HAP-1 (cell line): ENCODE data around the gene ITPR2.
"Not testable (repeated sequence)": the region's sequence is repeated elsewhere in the genome, so short reads cannot be mapped to it uniquely, and the experiment has no call there.

Experiments
- DNase-seq, 2 experiments: peaks; one replicate each; pipeline ENCODE4 v3.0.0-alpha.2; 2016 to 2020; ENCODE audit warnings: low spot score in 2 of 2
- H3K27me3 ChIP-seq: fragments of 250-450 bp; sonication (Bioruptor Pico); 2 replicates; pipeline ENCODE4 v1.5.1; 2020; ENCODE audit warnings: low read depth, mild to moderate bottlenecking, moderate library complexity
- H3K36me3 ChIP-seq: fragments of 250-450 bp; sonication (Bioruptor Pico); replicated peaks from 2 replicates; pipeline ENCODE4 v1.5.1; 2020; ENCODE audit warnings: mild to moderate bottlenecking
- H3K4me1 ChIP-seq: fragments of 250-450 bp; sonication (Bioruptor Pico); 2 replicates; pipeline ENCODE4 v1.5.1; 2020; ENCODE audit warnings: mild to moderate bottlenecking
- H3K4me3 ChIP-seq: fragments of 250-450 bp; sonication (Bioruptor Pico); 2 replicates; pipeline ENCODE4 v1.5.1; 2020; ENCODE audit warnings: mild to moderate bottlenecking, moderate library complexity
- H3K9me3 ChIP-seq: fragments of 250-450 bp; sonication (Bioruptor Pico); 2 replicates; pipeline ENCODE4 v1.5.1; 2020; ENCODE audit warnings: mild to moderate bottlenecking, moderate library complexity
- in situ Hi-C: fragments of 300-500 bp; cut with MboI; formaldehyde crosslinking; loops from 3 replicates; pipeline ENCODE4 v1.14.3; 2020; ENCODE audit warnings: low sequenced_read_pairs, inconsistent platforms, mixed read lengths

Gene ITPR2

DNA sequence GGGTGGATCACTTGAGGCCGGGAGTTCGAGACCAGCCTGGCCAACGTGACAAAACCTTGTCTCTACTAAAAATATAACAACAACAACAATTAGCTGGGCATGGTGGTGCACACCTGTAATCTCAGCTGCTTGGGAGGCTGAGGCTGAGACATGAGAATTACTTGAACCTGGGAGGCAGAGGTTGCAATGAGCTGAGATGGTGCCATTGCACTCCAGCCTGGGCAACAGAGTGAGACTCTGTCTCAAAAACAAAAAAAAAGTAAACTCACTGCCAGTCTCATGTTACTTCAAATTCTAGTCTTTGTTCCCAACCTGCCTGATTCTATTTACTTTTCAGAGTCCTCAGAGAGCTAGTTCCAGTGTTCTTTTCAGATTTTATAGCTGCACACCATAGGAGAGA lies 29.8 kb upstream of the ITPR2 start:
- H3K27me3 ChIP-seq, in situ Hi-C loops, H3K4me1 ChIP-seq, H3K36me3 ChIP-seq, H3K9me3 ChIP-seq, DNase-seq, H3K4me3 ChIP-seq: not testable (repeated sequence)

DNA sequence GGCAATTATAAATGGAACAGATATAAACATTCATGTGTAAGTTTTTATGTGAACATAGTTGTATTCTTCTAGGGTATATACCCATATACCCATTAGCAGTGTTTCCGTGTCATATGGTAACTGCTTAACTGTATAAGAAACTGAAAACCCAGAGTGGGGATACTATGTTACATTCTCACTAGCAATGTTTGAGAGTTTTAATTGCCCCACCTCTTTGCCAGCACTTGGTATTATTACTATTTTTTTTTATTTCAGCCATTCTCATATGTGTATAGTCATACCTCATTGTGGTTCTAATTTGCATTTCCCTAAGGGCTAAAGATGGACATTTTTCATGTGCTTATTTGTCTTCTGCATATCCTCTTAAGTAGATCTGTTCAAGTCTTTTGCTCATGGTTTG lies 28.7 kb upstream of the ITPR2 start:
- no peak for DNase-seq
- Histone ChIP-seq H3K36me3 (no peaks in the 10 kb centered on the region), H3K4me1 (peaks cover 10% of the 10 kb centered on the region), H3K27me3 (no peaks in the 10 kb centered on the region), H3K9me3 (no peaks in the 10 kb centered on the region), H3K4me3 (no peak overlapping the region)
- in situ Hi-C loops, result no loop called here

DNA sequence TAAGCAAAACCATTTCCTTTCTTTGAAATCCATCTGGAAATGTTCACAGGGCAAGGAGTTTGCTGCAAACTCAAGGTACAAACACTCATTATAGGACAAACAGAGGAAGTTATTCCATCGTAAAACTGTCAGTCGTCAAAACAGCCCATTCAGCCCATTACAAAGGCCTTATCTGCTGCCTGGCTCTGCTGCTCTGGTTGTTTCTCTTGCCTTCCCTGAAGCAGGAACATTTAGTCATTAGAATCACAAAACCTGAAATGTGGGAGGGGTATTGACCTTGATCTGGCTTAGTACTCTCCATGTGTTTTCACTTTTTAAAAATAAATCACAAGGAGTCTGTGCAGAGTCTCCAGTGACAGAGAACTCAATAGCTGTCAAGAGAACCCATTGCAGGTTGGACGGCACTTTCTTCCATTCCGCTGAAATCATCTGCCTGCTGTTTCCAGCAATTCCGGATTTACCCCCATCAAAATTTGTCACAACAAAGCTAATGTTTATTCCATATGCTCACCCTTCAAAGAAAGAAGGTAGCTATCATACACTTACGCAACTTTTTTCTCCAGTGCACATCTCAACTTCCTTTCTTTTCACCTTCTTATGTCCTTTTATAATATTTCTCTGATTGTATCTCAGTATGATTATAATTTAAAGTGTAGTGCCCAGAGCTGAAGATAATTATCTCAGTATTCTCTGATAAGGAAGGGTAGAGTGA lies 24.6 kb upstream of the ITPR2 start:
- Histone ChIP-seq H3K4me3 (no peak overlapping the region), H3K36me3 (no peaks in the 10 kb centered on the region), H3K4me1 (peaks cover 21% of the 10 kb centered on the region), H3K27me3 (0 out of 2 replicates have a peak, but pooled peaks cover 4% of the 10 kb centered on the region), H3K9me3 (no peaks in the 10 kb centered on the region)
- DNase-seq, result peak; percentile 78 to 97
- in situ Hi-C loops, result no loop called here

DNA sequence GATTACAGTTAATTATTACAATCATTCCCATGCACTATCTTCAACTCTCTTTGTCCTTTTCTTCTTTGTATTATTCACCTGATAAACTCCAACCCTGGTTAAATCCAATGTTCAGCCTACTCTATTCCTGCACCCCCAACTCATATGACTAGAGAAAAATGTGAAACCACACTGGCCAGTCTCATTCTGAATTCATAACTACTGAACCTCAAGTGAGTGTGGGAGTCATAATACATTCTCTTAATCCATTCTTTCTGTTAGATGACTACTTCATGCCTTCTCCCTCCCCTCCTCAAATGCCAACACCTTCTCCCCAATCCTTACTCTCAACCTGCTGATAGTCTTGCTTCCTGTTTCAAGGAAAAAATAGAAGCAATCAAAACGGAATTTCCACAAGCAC lies 22.3 kb upstream of the ITPR2 start:
- H3K4me1 ChIP-seq, result peaks cover 21% of the 10 kb centered on the region
- peaks cover 13% of the 10 kb centered on the region for H3K27me3 ChIP-seq
- H3K9me3 ChIP-seq, result no peaks in the 10 kb centered on the region
- DNase-seq, result no peak
- no peak overlapping the region for H3K4me3 ChIP-seq
- in situ Hi-C loops, result no loop called here
- H3K36me3 ChIP-seq, result no peaks in the 10 kb centered on the region

DNA sequence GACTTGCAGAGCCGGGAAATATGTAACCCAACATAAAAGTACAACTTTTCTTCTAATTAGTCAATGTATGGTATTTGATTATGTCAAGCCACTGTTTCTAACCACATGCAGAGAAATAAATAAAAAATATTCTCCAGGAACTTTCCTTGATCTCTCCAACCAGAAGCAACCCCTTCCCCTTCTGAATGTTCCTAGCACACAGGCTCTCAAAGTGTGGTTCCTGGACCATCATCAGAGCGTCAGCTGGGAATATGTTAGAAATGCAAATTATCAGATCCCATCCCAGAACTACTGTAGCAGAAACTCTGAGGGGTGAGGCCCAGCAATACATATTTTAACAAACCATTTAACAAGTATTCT lies 21.0 kb upstream of the ITPR2 start:
- Histone ChIP-seq H3K36me3 (no peaks in the 10 kb centered on the region), H3K4me3 (no peak overlapping the region)
- in situ Hi-C loops, result no loop called here

DNA sequence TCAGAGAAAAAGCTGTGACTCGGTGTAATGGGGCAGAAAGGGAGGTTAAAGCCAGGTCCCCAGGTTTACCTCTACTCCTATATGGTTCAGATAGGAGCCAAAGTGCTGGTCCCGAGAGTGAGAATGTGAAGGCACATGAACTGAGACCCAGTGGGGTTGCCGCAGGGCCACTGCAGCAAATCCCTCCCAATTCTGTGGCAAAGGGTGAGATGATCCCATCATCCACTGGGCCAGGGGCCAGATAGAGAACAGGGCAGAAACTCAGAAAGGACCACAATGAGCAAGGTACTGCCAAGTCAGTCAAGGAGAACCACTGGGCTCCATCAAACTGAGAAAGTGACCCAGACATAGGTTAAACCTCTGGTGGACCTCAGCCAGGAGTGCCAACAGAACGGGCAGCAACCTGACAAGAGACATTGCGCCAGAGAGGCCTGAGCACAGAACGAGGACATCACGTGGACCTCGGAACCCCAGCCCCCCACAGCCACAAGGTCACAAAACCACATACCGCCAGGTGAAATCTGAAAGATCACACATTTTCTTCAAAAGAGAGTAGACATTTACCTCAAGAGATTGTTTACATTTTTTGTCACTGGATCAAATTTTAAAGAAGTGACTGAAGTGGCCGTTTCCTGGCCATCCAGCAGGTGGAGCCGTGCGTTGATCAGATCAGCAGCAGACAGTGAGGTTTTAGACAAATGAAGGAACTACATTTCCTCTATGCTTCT lies 20.5 kb upstream of the ITPR2 start:
- in situ Hi-C loops, result no loop called here
- H3K36me3 ChIP-seq, result no peaks in the 10 kb centered on the region
- H3K4me3 ChIP-seq, result no peak overlapping the region
- peaks cover 27% of the 10 kb centered on the region for H3K27me3 ChIP-seq
- peaks cover 21% of the 10 kb centered on the region for H3K4me1 ChIP-seq
- H3K9me3 ChIP-seq, result no peaks in the 10 kb centered on the region
- peak; percentile 75 to 76 for DNase-seq

More for the DNA sequence above, 21.0 kb upstream of the ITPR2 start:
- no peak for DNase-seq
- Histone ChIP-seq H3K4me1 (peaks cover 21% of the 10 kb centered on the region), H3K9me3 (no peaks in the 10 kb centered on the region), H3K27me3 (peaks cover 24% of the 10 kb centered on the region)

DNA sequence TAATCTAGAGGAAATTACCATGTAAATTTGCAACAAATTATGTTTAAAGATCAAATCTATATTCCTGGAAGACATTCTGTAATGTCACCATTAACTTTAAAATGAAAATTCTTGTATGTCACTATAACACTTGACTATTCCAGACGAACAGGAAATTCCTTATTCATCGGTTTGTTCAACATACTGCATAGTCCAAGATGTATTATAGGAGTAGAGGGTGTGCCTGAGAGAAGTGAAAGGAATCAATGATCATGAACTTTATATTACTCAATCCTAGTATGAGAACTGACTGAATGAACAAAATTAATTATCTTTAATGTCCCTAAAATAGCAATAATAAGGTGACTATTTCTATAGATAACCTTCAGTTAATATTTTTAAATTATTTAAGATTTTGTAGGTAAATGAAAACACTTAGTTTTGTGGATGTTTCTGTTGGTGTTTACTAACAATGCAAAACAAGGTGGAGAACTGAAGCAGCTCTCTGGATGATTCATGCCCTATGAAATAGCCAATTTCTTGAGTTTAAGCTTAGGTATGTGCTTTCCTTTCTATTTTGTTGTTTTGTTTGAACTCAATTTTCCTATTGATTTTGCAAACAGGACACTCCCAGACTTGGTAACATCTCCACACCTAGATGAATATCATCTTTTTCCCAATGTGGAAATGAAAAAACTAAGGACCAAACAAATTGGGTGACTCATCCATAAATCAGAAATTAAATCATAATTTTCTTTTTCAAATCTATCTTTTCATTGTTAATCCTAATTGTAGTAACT lies 18.2 kb upstream of the ITPR2 start:
- H3K9me3 ChIP-seq, result no peaks in the 10 kb centered on the region
- no peak overlapping the region for H3K4me3 ChIP-seq
- H3K27me3 ChIP-seq, result peaks cover 31% of the 10 kb centered on the region
- in situ Hi-C loops, result no loop called here
- H3K4me1 ChIP-seq, result peaks cover 10% of the 10 kb centered on the region; the same call in 1 of the 2 replicates
- H3K36me3 ChIP-seq, result no peaks in the 10 kb centered on the region
- no peak for DNase-seq

DNA sequence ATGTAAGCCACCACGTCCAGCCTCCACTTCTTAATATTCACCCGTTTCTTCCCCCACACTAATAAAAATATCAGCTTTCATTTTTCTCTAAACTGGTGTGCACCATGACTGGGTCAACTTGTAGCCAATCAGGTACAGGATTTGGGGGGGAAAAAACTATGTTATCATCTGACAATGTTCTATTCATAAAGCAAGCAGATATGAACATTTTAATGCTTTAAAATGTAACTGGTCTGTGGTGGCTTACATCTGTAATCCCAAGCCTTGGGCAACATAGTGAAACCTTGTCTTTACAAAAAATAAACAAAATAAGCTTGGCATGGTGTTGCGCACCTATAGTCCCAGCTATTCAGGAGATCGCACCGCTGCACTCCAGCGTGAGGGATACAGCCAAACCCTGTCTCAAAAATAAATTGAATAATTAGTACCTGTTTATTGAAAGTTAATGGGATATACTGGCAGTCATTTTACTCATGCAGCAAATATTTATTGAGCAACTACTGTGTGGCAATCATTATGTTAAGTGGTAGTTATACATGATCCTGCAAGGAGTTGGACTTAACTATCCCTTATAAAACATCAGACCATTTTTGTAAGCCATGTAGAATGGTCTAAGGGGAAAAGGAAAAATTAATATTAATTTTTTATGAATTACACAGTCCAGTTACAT lies 15.3 kb upstream of the ITPR2 start:
- H3K9me3 ChIP-seq, result no peaks in the 10 kb centered on the region
- DNase-seq, result no peak
- no peaks in the 10 kb centered on the region for H3K36me3 ChIP-seq
- H3K4me1 ChIP-seq, result peaks cover 3% of the 10 kb centered on the region; the same call in 1 of the 2 replicates
- H3K4me3 ChIP-seq, result no peak overlapping the region
- in situ Hi-C loops, result no loop called here
- peaks cover 27% of the 10 kb centered on the region for H3K27me3 ChIP-seq

DNA sequence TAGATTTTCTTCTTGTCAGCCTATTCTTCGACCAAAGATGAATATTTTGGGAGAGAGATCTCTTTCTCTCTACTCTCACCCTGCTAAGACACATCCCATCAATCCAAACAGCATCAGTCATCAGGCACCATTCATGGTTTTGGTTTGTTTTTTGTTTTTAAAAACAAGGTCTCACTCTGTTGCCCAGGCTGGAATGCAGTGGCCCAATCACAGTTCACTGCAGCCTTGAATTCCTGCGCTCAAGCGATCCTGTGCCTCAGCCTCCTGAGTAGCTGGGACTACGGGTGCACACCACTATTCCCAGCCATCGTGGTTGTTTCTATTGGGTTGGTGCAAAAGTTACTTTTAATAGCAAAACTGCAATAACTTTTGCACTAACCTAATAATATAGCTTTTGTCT lies 14.4 kb upstream of the ITPR2 start:
- H3K27me3 ChIP-seq, result peaks cover 27% of the 10 kb centered on the region
- no peak for DNase-seq
- no peaks in the 10 kb centered on the region for H3K36me3 ChIP-seq
- no peaks in the 10 kb centered on the region for H3K9me3 ChIP-seq
- in situ Hi-C loops, result no loop called here
- H3K4me1 ChIP-seq, result peaks cover 3% of the 10 kb centered on the region; the same call in 1 of the 2 replicates
- H3K4me3 ChIP-seq, result no peak overlapping the region

DNA sequence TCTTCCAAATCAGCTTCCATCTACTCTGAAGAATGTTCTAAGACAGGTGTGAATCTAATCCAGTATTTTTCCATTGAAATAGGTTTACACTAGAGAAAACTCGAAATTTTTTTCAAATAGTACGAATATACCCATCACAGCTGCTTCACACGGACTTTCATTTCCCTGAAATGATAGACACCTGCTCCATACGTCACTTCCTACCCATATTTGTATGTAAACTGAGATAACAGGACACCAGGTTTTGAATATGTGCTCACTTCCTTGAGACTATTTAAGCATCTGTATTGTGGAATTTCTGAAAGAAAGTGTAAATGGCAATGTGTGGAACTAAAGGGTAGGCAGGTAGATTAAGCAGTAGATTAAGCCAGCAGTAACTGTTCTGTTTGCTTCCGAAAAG lies 13.4 kb upstream of the ITPR2 start:
- in situ Hi-C loops, result no loop called here
- Histone ChIP-seq H3K27me3 (peaks cover 26% of the 10 kb centered on the region), H3K4me3 (no peak overlapping the region), H3K36me3 (no peaks in the 10 kb centered on the region), H3K4me1 (peaks cover 3% of the 10 kb centered on the region; the same call in 1 of the 2 replicates), H3K9me3 (no peaks in the 10 kb centered on the region)
- DNase-seq, result no peak

DNA sequence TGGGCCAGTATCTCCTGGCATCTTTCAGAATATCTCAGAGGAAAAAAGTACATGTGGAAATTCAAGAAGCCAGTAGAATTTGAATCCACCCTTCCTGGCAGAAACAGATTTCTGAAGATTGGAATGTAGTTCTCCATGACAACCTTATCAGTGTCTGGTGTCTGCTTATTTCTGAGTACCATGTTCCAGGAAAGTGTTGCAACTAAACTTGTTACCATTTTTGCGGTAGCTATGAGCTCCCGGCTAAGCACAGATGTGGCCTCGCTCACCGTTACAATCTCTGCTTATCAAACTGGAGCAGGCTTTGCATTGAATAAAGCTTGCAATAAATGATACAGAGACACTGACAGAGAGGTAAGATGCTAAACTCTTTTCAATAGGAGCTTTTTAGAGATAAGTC lies 13.0 kb upstream of the ITPR2 start:
- Histone ChIP-seq H3K36me3 (no peaks in the 10 kb centered on the region), H3K4me3 (no peak overlapping the region), H3K27me3 (peaks cover 22% of the 10 kb centered on the region), H3K9me3 (no peaks in the 10 kb centered on the region), H3K4me1 (peaks cover 3% of the 10 kb centered on the region; the same call in 1 of the 2 replicates)
- in situ Hi-C loops, result no loop called here
- DNase-seq, result no peak

DNA sequence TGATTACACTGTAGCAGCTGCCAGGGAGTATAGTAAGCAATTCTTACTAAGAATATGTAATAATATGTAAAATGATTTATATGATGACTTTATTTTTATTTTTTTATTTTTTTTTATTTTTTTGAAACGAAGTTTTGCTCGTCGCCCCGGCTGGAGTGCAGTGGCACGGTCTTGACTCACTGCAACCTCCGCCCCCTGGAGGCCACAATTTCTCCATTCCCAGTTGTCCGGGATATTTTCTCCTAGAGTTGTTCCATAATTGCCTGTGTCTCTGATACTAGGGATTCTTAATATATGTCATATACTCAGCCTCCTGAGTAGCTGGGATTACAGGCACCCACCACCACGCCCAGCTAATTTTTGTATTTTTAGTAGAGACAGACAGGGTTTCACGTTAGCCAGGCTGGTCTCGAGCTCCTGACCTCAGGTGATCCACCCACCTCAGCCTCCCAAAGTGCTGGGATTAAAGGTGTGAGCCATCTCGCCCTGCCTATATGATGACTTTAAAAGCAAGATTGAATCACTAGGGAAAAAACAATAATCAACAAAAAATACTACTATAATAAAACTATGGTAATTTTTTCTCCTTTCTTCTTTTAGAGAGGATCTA lies 12.2 kb upstream of the ITPR2 start:
- Histone ChIP-seq H3K36me3 (no peaks in the 10 kb centered on the region), H3K4me3 (no peak overlapping the region), H3K9me3 (no peaks in the 10 kb centered on the region), H3K27me3 (peaks cover 16% of the 10 kb centered on the region), H3K4me1 (peaks cover 3% of the 10 kb centered on the region; the same call in 1 of the 2 replicates)
- DNase-seq, result peak; percentile 42 to 80
- in situ Hi-C loops, result no loop called here

DNA sequence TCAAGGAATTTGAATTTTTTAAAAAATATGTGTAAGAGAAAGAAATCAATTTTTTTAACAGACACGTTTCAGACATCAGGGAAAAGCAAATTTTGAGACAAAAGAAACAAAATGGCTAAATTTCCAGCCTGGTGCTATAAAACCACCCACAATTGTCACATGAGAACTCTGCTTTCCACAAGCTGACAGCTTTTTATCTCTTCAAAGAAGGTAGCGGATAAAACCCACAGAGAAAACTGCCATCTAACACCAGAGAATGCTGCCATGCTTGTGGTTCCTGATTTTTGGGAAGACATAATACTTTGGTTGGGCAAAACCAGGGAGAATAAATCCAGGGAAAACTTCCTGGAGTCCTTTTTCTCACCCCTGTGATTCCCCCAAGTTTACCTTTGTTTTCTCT lies 10.3 kb upstream of the ITPR2 start:
- Histone ChIP-seq H3K4me3 (no peak overlapping the region), H3K27me3 (0 out of 2 replicates have a peak, but pooled peaks cover 4% of the 10 kb centered on the region), H3K9me3 (0 out of 2 replicates have a peak, but pooled peaks cover 1% of the 10 kb centered on the region), H3K36me3 (no peaks in the 10 kb centered on the region), H3K4me1 (peaks cover 3% of the 10 kb centered on the region; the same call in 1 of the 2 replicates)
- in situ Hi-C loops, result no loop called here
- DNase-seq, result no peak
